Activated T-cell treated with anti-CD3 and anti-CD28 coated beads, Interleukin-2, amount 50 U/mL, for 4 hours (primary cell): ENCODE data around the gene DGKE. TPM values are rescaled to one million over a fixed set of nuclear protein-coding genes. Genes with fewer than 3 reads are reported as not detected.

Experiments
- ATAC-seq, 2 donors: fragments of 200-7000 bp; cut with Tn5 transposase; one replicate each; pipeline ENCODE4 v1.10.0; 2021
- DNase-seq: peaks from one replicate; pipeline ENCODE4 v3.0.0-alpha.2; 2020
- H3K27me3 Mint-ChIP-seq: one replicate; pipeline ENCODE4 v1.8.0; 2021; ENCODE audit warnings: low read depth, mixed read lengths
- H3K36me3 Mint-ChIP-seq: one replicate; pipeline ENCODE4 v1.8.0; 2022; ENCODE audit warnings: mixed read lengths; ENCODE audit not compliant: insufficient read depth
- H3K4me1 Mint-ChIP-seq: one replicate; pipeline ENCODE4 v1.8.0; 2021; ENCODE audit warnings: low read depth, mixed read lengths
- H3K4me3 Mint-ChIP-seq: one replicate; pipeline ENCODE4 v1.8.0; 2021; ENCODE audit warnings: mild to moderate bottlenecking, moderate library complexity, mixed read lengths
- H3K9me3 Mint-ChIP-seq: one replicate; pipeline ENCODE4 v1.8.0; 2021; ENCODE audit warnings: mixed read lengths
- total RNA-seq, 3 donors: library from RNA; stranded (reverse); gene quantifications; one replicate each; pipeline ENCODE4 v1.2.1, GENCODE V29; 2021

The DGKE gene
- total RNA-seq, 3 donors from 2014 or later, result 30.1 to 37.4 (median 33.3) TPM

DNA sequence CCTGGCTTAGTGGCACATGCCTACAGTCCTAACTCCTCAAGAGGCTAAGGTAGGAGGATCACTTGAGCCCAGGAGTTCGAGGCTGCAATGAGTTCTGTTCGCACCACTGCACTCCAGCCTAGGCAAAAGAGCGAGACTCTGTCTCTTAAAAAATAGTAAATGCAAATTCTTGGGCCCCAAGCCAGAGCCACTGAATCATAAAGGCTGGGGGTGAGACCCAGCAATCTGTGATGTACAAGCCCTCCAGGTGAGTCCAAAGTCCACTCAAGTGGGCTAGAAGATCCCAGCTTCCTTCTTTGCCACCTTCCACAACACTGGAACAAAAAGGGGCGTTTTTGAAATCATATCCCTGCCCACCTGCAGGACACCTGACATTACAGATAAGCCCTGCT lies 63.0 kb downstream of the DGKE start:
- Mint-ChIP-seq H3K36me3 (peaks cover 65% of the 10 kb centered on the region), H3K9me3 (no peaks in the 10 kb centered on the region), H3K27me3 (no peaks in the 10 kb centered on the region), H3K4me1 (peaks cover 4% of the 10 kb centered on the region), H3K4me3 (no peak overlapping the region)
- DNase-seq, result no peak
- no peak for ATAC-seq

- no peaks in the 10 kb centered on the region for H3K9me3 Mint-ChIP-seq
- peaks cover 62% of the 10 kb centered on the region for H3K36me3 Mint-ChIP-seq
- ATAC-seq (no peak), DNase-seq (no peak)
- no peaks in the 10 kb centered on the region for H3K27me3 Mint-ChIP-seq
- no peak overlapping the region for H3K4me3 Mint-ChIP-seq
- H3K4me1 Mint-ChIP-seq, result peaks cover 1% of the 10 kb centered on the region
Measured at GRCh38 chr17:56897646-56898424, 63.9 kb downstream of the DGKE start.

- H3K4me3 Mint-ChIP-seq, result no peak overlapping the region
- ATAC-seq (no peak), DNase-seq (no peak)
- peaks cover 58% of the 10 kb centered on the region for H3K36me3 Mint-ChIP-seq
- H3K4me1 Mint-ChIP-seq, result peaks cover 1% of the 10 kb centered on the region
- H3K9me3 Mint-ChIP-seq, result no peaks in the 10 kb centered on the region
- no peaks in the 10 kb centered on the region for H3K27me3 Mint-ChIP-seq
Measured at GRCh38 chr17:56898874-56899273, 64.9 kb downstream of the DGKE start.

- no peaks in the 10 kb centered on the region for H3K27me3 Mint-ChIP-seq
- no peak overlapping the region for H3K4me3 Mint-ChIP-seq
- peaks cover 61% of the 10 kb centered on the region for H3K36me3 Mint-ChIP-seq
- ATAC-seq, result no peak
- H3K4me1 Mint-ChIP-seq, result peaks cover 5% of the 10 kb centered on the region
- H3K9me3 Mint-ChIP-seq, result no peaks in the 10 kb centered on the region
- DNase-seq, result no peak
Measured at GRCh38 chr17:56899403-56899802, 65.5 kb downstream of the DGKE start.

- no peaks in the 10 kb centered on the region for H3K27me3 Mint-ChIP-seq
- DNase-seq (no peak), ATAC-seq (no peak)
- peaks cover 61% of the 10 kb centered on the region for H3K36me3 Mint-ChIP-seq
- H3K4me3 Mint-ChIP-seq, result no peak overlapping the region
- no peaks in the 10 kb centered on the region for H3K9me3 Mint-ChIP-seq
- H3K4me1 Mint-ChIP-seq, result peaks cover 15% of the 10 kb centered on the region
Measured at GRCh38 chr17:56902348-56902747, 68.4 kb downstream of the DGKE start.

GRCh38 chr17:56903560-56903959 lies 69.6 kb downstream of the DGKE start:
- Mint-ChIP-seq H3K4me1 (peaks cover 23% of the 10 kb centered on the region), H3K4me3 (no peak overlapping the region), H3K9me3 (no peaks in the 10 kb centered on the region), H3K36me3 (peaks cover 60% of the 10 kb centered on the region), H3K27me3 (no peaks in the 10 kb centered on the region)
- DNase-seq (no peak), ATAC-seq (no peak)

DNA sequence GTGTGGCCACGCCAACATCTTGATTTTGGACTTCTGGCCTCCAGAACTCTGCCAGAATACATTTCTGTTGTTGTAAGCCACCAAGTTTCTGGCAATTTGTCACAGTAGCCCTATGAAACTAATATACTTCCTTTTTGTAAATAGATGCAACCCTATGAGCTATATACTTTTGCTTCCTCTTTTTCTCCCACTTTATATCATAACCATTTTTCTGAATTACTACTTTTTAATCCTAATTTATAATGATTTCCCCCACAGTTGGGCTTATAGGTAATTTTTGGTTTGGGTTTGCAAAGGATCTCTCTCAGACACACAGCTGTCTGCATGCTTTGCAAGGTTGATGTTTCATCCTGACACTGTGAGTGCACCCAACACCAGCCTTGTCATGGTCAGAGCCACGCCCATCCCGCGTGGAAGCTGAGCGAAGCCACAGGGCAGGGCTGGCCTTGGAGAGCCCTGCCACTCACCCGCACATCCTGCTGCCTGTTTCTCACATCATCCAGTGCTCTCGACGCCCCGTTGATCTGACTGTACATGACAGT lies 74.1 kb downstream of the DGKE start:
- Mint-ChIP-seq H3K27me3 (no peaks in the 10 kb centered on the region), H3K4me3 (peak overlapping the region; percentile 46), H3K9me3 (no peaks in the 10 kb centered on the region), H3K4me1 (peaks cover 52% of the 10 kb centered on the region), H3K36me3 (peaks cover 45% of the 10 kb centered on the region)
- DNase-seq (no peak), ATAC-seq (peak; percentile 59 to 61)

- DNase-seq (no peak), ATAC-seq (no peak)
- Mint-ChIP-seq H3K36me3 (peaks cover 31% of the 10 kb centered on the region), H3K27me3 (no peaks in the 10 kb centered on the region), H3K9me3 (no peaks in the 10 kb centered on the region), H3K4me3 (peak overlapping the region; percentile 97), H3K4me1 (peaks cover 53% of the 10 kb centered on the region)
Measured at GRCh38 chr17:56909742-56910508, 76.0 kb downstream of the DGKE start.

DNA sequence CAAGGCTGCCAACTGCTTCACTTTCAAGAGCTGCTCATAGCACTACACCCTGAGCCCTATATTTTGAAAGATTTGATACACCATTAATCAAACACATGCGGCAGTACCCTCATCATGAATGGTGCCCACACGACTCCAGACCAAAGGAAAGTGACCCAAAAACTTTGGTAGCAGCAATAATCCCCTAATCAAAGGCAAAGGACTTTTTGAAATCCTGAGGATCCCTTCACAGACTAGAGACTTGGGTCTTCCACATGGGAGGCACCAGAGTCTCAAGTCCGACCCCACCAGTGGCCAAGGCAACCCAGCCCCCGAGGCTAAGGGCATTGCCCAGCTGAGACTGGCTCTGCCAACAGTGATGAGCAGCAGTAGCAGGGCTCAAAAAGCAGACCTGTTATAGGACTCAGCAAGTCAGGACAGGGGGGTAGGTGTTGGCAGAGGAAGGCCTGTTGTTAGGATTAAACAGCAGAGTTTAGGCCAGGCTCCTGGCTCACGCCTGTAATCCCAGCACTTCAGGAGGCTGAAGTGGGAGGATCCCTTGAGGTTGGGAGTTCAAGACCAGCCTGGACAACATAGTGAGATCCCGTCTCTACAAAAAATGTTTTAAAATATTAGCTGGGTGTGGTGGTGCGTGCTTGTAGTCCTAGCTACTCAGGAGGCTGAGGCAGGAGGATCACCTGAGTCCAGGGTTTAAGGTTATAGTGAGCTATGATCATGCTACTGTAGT lies 76.7 kb downstream of the DGKE start:
- no peak for DNase-seq
- Mint-ChIP-seq H3K4me3 (peak overlapping the region; percentile 97), H3K9me3 (no peaks in the 10 kb centered on the region), H3K4me1 (peaks cover 60% of the 10 kb centered on the region), H3K27me3 (no peaks in the 10 kb centered on the region), H3K36me3 (peaks cover 31% of the 10 kb centered on the region)
- no peak for ATAC-seq

DNA sequence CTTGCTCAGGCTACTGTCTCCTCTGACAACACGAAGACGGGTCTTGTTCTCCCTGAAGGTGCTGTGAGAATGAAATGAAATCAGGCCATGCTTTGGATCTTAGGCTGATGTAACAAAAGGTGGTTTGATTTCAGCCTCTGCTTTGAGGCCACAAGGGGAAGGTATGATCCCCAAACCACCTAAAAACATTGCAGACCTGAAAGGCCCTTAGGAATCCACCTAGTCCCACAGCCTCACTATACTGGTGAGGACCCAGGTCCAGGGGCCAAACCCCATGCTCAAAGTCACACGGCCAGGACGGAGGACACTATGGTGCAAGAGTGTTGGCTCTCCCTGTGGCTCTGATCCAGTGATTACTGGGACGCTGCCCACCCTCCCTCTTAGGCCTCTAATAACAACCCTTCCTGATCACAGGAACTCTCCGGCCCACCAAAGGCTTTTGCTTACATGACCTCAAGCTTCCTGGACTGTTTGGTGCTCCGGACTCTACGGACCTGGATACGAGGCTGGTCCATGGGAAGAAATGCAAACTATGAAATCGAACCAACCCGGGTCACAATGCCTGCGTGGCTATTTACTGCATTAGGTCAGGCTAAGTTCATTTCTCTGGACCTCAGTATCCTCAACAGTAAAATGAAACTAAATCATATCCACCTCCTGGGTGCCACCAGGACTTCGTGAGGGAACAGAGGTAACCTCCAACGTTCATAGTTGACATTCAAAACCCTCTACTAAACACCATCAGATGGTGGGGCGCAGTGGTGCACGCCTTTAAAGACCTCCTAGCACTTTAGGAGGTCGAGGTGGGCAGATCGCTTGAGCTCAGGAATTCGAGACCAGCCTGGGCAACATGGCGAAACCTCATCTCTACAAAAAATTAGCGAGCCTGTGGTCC lies 78.4 kb downstream of the DGKE start:
- ATAC-seq (no peak), DNase-seq (no peak)
- H3K27me3 Mint-ChIP-seq, result no peaks in the 10 kb centered on the region
- peaks cover 20% of the 10 kb centered on the region for H3K36me3 Mint-ChIP-seq
- H3K9me3 Mint-ChIP-seq, result peaks cover 4% of the 10 kb centered on the region
- H3K4me3 Mint-ChIP-seq, result peak overlapping the region; percentile 97
- H3K4me1 Mint-ChIP-seq, result peaks cover 65% of the 10 kb centered on the region

DNA sequence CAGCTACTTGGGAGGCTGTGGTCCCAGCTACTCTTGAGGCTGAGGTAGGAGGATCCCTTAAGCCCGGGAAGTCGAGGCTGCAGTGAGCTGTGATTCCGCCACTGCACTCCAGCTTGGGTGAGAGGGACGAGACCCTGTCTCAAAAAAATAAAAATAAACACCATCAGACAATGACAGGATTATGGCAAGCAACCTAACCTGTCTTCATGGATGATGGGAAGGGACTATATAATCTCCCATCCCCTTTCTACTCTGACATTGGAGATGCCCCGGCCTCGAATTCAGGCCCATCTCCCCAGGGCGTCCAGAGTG lies 79.0 kb downstream of the DGKE start:
- ATAC-seq (no peak), DNase-seq (no peak)
- Mint-ChIP-seq H3K4me3 (peak overlapping the region; percentile 97), H3K27me3 (no peaks in the 10 kb centered on the region), H3K4me1 (peaks cover 65% of the 10 kb centered on the region), H3K9me3 (peaks cover 9% of the 10 kb centered on the region), H3K36me3 (peaks cover 16% of the 10 kb centered on the region)

DNA sequence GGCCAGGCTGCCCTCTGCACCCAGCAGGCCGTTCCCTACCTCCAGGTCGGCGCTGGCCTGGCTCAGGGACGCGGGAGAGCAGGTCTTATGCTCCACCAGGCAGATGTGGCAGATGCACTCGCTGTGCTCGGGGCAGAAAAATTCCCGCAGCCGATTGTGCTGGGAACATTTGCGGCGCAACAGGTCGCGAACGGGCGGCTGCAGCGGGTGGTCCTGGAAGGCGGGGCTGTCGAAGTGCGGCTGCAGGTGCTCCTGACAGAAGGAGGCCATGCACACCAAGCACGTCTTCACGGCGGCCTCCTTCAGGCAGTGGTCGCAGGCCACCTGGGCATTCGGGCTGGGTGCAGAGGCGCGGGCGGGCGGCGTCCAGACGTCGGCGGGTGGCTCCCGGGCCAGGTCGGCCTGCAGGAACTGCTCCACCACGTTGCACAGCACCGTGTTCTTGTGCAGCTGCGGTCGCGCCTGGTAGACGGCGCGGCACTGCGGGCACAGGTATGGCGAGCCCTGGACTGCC lies 79.5 kb downstream of the DGKE start:
- peaks cover 11% of the 10 kb centered on the region for H3K36me3 Mint-ChIP-seq
- H3K27me3 Mint-ChIP-seq, result no peaks in the 10 kb centered on the region
- ATAC-seq (peak; percentile 36 to 46), DNase-seq (no peak)
- peaks cover 10% of the 10 kb centered on the region for H3K9me3 Mint-ChIP-seq
- peaks cover 61% of the 10 kb centered on the region for H3K4me1 Mint-ChIP-seq
- H3K4me3 Mint-ChIP-seq, result peak overlapping the region; percentile 97

DNA sequence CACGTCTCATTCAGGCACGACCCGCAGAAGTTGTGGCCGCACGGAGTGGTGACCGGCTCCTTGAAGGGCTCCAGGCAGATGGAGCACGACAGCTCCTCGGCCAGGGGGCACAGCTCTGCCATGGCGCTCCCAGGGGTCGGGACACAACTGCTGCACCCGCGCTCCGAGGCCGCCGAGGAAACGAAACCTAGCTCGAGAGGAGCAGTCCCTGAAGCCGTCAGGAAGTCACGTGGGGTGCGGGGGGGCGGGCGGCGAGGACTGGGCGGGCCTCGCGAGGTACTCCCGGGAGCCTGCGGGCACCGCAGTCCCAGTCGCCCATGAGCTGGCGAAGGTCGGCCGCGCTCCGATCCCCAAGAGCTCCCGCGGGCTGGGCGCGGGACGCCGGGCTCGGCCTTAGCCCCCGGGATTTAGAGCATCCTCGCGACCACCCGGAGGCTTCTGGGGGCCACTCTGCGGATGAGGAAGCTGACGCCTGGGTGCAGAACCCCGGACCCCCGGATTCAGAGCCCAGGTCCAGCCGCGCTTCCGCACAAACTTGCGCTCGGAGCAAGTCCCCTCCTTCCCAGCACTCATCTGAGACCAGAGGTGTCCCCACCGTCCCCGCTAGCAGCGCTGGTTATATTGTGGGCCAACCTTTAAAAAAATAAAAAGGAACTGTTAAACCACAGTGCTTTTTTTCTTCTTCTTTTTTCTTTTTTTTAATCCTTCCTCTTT lies 80.1 kb downstream of the DGKE start, which contains the start of gene TRIM25:
Gene TRIM25, minus strand, starts transcription at position 183 of the 714 bp plus-strand sequence. Its CDS starts 61 bp downstream, at position 122.
- H3K9me3 Mint-ChIP-seq, result peaks cover 10% of the 10 kb centered on the region
- H3K4me1 Mint-ChIP-seq, result peaks cover 61% of the 10 kb centered on the region
- H3K36me3 Mint-ChIP-seq, result peaks cover 5% of the 10 kb centered on the region
- H3K27me3 Mint-ChIP-seq, result no peaks in the 10 kb centered on the region
- peak; percentile 81 to 84 for ATAC-seq
- peak; percentile 84 for DNase-seq
- H3K4me3 Mint-ChIP-seq, result peak within 1 kb of the TSS; percentile 97
